PC-9 (cell line): ENCODE measurements around the gene PRPH.
A peak's percentile ranks its signal among the peaks of the same experiment; 100 is the strongest.

Experiments
- EZH2 ChIP-seq: fragments of 200-600 bp; sonication (generic); IDR thresholded peaks from 2 replicates; pipeline ENCODE4 v1.8.0; 2017; ENCODE audit warnings: antibody characterized with exemption, low read depth
- TF ChIP-seq, protein P1 (sequence below): fragments of 200-600 bp; sonication (generic); conservative IDR thresholded peaks from 2 replicates; pipeline ENCODE4 v1.6.1; 2017; ENCODE audit warnings: mixed run types, antibody characterized with exemption, mild to moderate bottlenecking, moderate library complexity

DNA sequence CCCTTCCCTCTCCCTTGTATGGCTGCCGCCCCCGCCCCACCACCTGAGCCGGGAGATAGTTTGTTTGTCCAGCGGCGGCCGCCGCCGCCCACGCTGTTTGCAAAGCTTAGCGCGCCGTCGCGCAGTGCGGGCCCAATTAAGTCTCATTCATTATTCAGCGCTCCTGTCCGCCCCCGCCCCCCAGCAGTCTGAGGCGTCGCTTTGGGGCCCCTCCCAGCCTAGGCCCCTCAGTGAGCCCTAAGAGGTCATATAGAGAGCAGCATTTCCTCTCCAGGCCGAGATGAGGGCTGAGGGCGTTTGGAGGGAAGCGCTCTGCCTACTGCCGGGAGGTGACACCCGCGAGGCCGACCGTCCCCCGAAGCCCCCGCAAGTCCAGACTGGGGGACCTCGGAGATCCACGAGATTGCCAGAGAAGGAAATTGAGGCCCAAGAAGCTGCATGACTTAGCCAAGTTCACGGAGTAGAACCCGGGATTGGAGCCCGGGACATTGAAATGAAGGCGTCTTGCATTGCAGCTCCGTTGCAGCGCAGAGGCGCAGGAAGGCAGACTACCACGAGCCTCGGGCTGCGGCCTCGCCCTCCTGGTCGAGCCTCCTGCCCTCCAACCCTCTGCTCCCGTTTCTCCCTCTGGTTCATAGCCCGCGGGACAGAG is 51.8 kb downstream of the PRPH start, which contains the start of gene DNAJC22:
- TF ChIP-seq, protein P1, sequence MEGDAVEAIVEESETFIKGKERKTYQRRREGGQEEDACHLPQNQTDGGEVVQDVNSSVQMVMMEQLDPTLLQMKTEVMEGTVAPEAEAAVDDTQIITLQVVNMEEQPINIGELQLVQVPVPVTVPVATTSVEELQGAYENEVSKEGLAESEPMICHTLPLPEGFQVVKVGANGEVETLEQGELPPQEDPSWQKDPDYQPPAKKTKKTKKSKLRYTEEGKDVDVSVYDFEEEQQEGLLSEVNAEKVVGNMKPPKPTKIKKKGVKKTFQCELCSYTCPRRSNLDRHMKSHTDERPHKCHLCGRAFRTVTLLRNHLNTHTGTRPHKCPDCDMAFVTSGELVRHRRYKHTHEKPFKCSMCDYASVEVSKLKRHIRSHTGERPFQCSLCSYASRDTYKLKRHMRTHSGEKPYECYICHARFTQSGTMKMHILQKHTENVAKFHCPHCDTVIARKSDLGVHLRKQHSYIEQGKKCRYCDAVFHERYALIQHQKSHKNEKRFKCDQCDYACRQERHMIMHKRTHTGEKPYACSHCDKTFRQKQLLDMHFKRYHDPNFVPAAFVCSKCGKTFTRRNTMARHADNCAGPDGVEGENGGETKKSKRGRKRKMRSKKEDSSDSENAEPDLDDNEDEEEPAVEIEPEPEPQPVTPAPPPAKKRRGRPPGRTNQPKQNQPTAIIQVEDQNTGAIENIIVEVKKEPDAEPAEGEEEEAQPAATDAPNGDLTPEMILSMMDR, result no peak
- TF ChIP-seq EZH2, result peak; percentile 97; the same call in 1 of the 2 replicates
